Right atrium auricular region (tissue), 2 donors: ENCODE measurements around the gene MPC1. TPM values are rescaled to one million over a fixed set of nuclear protein-coding genes. Genes with fewer than 3 reads are reported as not detected.

Source experiments
- DNase-seq: peaks from one replicate; pipeline ENCODE4 v3.0.0-alpha.2; 2019; ENCODE audit warnings: low spot score
- H3K27ac ChIP-seq, 2 donors: fragments of 200-600 bp; sonication (generic); 1 replicate in 1 of 2; 2 replicates in 1 of 2; pipeline ENCODE4 v1.5.1; 2016 to 2019
- H3K27me3 ChIP-seq, 2 donors: fragments of 200-600 bp; sonication (generic); one replicate each; pipeline versions ENCODE4 v1.5.1 to v1.6.0; 2017 to 2019
- H3K36me3 ChIP-seq: fragments of 200-600 bp; sonication (generic); one replicate; pipeline ENCODE4 v1.5.1; 2016
- H3K4me1 ChIP-seq, 2 donors: fragments of 200-600 bp; sonication (generic); one replicate each; pipeline versions ENCODE4 v1.5.1 to v1.6.0; 2017 to 2019
- H3K4me3 ChIP-seq, 2 donors: fragments of 200-600 bp; sonication (generic); 1 replicate in 1 of 2; 2 replicates in 1 of 2; pipeline ENCODE4 v1.5.1; 2017 to 2019; ENCODE audit warnings: mild to moderate bottlenecking in 1 of 2, moderate library complexity in 1 of 2
- H3K9me3 ChIP-seq, 2 donors: fragments of 200-600 bp; sonication (generic); one replicate each; pipeline ENCODE4 v1.5.1; 2019
- CTCF ChIP-seq, 2 donors: fragments of 200-600 bp; sonication (generic); IDR thresholded peaks; one replicate each; pipeline ENCODE4 v1.5.1; 2019; ENCODE audit warnings: antibody characterized with exemption in 2 of 2
- total RNA-seq, 2 donors: library from RNA; depleted of rRNA; stranded (reverse); fragments of >200 nt; gene quantifications; one replicate each; pipeline ENCODE4 v1.1.0, GENCODE V29; 2016

The MPC1 gene
- total RNA-seq, 2 donors from 2014 or later: 250 to 616 TPM

GRCh38 chr6:166315436-166315835 lies 67.3 kb downstream of the MPC1 start:
- peaks cover 0 to 5% of the 10 kb centered on the region in 2 donors for H3K4me1 ChIP-seq
- no peak for TF ChIP-seq CTCF (IDR thresholded peaks at IDR 0.05)
- DNase-seq: no peak
- no peaks in the 10 kb centered on the region for H3K9me3 ChIP-seq
- H3K27ac ChIP-seq: no peak overlapping the region
- no peak overlapping the region for H3K4me3 ChIP-seq
- peaks cover under 1% of the 10 kb centered on the region for H3K36me3 ChIP-seq
- H3K27me3 ChIP-seq: no peaks in the 10 kb centered on the region

Other genes with a start within 250 kb of the MPC1 start
- gene TBXT, start 215.1 kb downstream of the MPC1 start, total RNA-seq: not detected
- not detected for gene PRR18, start 74.5 kb downstream of the MPC1 start, total RNA-seq
- 10 to 100 TPM; 29.4 TPM for gene SFT2D1, start 40.4 kb downstream of the MPC1 start, total RNA-seq
- gene RAMACL, start 203.7 kb upstream of the MPC1 start, total RNA-seq: under 1 TPM; 0.20 to 0.52 TPM
- 100 to 1,000 TPM in 1 of 2 donors, 10 to 100 TPM in 1; 78.6 to 131 TPM for gene RPS6KA2, start 244.3 kb upstream of the MPC1 start, total RNA-seq